K562 treated with DMSO at 1 percent for 4 hours (cell line): ENCODE data around the gene EIPR1. TPM values are rescaled to one million over a fixed set of nuclear protein-coding genes. Genes with fewer than 3 reads are reported as not detected.

Experiments used
- total RNA-seq: library from RNA; unstranded; fragments of 300-600 nt; gene quantifications from 2 replicates; pipeline ENCODE4 v1.2.3, GENCODE V29; 2022; ENCODE audit not compliant: insufficient read depth

Gene EIPR1
- 22.5 and 31.1 TPM in 2 replicates for total RNA-seq

DNA sequence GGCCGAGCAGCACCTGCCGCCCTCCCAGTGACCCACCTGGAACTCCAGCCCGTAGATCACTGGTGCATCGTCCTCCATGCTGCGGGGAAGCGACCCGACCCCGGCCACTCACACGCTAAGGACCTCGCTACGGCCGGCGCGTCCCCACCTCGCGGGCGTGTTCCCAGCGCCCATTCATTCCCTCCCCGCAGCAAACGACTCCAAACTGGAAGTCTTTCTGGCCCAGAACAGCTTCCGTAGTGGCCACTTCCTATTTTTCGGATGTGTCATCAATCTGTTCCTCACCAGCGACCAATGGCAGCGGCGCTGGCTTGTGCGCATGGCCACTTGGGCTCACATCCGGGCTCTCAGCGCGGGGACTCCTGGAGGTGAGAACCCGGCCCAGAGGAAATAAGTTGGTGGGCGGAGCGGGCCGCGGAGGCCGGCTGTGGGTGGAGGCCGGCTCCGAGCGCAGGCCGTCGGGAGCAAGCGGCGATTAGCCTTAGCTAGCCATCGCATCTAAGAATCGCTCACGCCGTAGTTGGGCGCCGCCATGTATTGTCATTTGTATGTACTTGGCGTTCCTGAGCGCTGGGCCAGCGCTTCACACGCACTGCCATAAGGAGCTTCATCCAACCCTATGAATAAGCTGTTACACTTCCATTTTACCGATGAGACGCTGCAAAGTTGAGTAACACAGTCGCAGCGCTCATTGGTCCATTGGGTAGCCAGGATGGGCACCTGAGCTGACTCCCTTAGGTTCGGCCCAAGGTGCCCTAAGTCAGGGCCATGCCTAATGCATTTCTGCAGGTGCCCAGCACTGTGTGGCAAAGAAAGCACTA lies at the start of gene EIPR1:
Gene EIPR1, minus strand, starts transcription at position 207 of the 821 bp plus-strand sequence. Its CDS starts 129 bp downstream, at position 78.

DNA sequence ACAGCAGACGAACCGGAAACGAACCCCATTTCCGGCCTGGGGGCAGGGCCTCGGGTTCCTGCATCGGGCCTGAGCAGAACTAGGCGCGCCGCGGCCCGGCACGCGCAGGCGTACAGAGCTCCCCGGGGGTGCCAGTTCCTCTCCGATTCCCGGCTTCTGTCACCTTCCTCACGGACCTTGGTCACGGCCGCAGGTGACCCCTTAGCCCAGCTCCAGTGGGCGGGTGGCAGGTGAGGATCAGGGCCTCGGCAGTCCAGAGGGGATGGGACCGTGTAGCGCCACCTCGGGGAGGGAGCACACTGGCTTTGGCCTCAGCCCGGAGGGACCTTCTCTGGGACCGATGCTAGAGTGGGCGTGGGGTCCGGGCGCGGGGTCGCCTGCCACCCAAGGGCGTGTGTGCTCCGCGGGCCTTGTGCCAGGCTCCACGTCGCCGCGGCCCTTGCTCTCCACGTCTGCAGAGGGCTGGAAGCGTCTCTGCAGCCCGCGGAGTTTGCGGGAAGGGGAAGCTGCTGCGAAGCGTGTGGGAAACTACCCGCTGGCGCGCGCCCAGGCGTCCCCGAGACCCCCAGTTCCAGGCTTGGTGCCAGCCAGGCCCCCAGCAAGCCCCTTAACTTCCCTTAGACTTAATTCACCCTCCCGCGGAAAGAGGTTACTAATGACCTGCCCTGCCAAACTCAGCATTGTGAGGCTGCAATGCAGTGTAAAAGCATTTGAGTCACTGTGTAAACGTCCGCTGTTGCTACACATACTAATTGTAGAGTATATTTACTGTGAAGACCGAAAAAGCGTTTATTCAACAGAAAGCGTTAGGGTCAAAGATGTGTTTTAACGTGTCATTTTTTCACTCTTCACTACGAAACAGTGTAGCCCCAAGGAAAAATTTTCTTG lies 2.3 kb upstream of the EIPR1 start, which contains the start of gene TRAPPC12:
Gene TRAPPC12, plus strand, starts transcription at position 48 of the 888 bp plus-strand sequence. CDS start 7,930 bp downstream, outside the sequence.

Other genes starting within 250 kb of the EIPR1 start
- gene TRAPPC12, start 1.9 kb upstream of the EIPR1 start, total RNA-seq: 57.5 and 61.2 TPM in 2 replicates
- gene ADI1, start 141.7 kb upstream of the EIPR1 start, total RNA-seq: 38.8 and 42.5 TPM in 2 replicates
- 15.0 and 16.2 TPM in 2 replicates for gene RNASEH1, start 180.5 kb upstream of the EIPR1 start, total RNA-seq
- 3,155 and 3,182 TPM in 2 replicates for gene RPS7, start 197.4 kb upstream of the EIPR1 start, total RNA-seq
- 4.2 and 8.3 TPM in 2 replicates for gene COLEC11, start 217.3 kb upstream of the EIPR1 start, total RNA-seq